ENCODE results near the gene CCDC150.

GRCh38 chr2:196750977-196751631 lies 111.6 kb downstream of the CCDC150 start:
- TF ChIP-seq POLR2A (IDR thresholded peaks at IDR 0.05; ENCODE audit: low read length) (no peak), GATA1 (IDR thresholded peaks at IDR 0.05; ENCODE audit: low read depth, low read length) (no peak)
